Ureter (tissue), 1 donor: Measurements from ENCODE around the gene PARD3. TPM values are rescaled to one million over a fixed set of nuclear protein-coding genes. Genes with fewer than 3 reads are reported as not detected.

Experiments
- DNase-seq: peaks from one replicate; pipeline ENCODE4 v3.0.0-alpha.2; 2020; ENCODE audit warnings: low spot score
- total RNA-seq: library from RNA; stranded (reverse); gene quantifications from one replicate; pipeline ENCODE4 v1.2.4, GENCODE V29; 2023
- donor health status: DM: yes; HTN: yes; CAD: no.

PARD3 gene
- total RNA-seq, 1 donor from 2014 or later, result 73.5 TPM

DNA sequence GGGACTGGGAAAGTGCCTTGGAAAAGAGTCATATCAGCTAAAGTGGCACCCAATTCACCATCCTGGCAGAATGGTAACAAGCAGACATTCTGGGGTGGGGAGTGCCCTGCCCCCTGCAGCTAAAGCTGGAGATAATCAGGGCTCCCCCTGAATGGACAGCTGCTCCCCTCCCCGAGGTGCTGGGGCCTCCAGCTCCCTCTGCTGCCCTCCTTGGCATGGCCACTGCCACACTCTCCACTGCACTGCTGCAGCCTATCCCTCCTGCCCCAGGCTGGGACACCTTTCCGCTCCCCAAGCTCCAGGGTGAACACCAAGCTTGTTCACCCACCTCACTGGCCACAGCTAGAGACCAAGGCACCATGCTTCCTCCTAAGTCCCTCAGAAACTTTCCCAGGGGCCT is 9.8 kb upstream of the PARD3 start:
- no peak for DNase-seq

DNA sequence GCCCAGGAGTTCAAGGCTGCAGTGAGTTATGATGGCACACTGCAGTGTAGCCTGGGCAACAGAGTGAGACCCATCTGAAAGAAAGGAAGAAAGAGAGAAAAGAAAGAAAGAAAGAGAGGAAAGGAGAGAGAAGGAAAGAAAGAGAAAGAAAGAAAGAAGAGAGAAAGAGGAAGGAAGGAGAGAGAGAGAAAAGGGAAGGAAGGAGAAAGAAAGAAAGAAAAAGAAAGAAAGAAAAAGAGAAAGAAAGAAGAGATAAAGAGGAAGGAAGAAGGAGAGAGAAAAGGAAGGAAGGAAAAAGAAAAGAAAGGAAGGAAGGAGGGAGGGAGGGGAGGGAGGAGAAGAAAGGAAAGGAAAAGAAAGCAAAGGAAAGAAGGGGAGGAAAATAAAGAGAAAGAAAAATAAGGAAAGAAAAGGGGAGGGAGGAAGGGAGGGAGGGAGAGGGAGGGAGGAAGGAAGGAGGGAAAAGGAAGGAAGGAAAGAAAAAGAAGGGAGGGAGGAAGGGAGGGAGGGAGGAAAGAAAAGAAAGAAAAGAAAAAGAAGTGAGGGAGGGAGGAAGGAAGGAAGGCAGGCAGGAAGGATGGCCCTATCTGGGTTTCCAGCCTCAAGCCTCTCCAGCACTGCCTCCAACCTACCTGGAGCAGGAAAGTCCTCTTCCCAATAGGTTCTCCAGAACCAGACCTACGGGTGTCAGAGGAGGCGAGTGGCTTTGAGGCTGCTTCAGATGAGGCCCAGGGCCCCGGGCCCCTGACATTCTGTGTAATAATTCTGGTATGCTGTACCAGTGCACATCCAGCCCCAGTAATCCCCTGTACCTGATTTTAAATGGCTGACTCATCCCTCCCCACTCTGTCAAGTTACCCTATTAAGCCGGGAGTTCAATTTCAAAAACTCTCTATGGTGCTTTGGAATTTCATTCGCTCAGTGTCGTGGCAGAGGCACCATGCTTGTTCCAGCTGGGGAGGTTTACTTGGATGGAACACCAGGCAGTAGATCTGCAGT is 6.8 kb upstream of the PARD3 start:
- no peak for DNase-seq

DNA sequence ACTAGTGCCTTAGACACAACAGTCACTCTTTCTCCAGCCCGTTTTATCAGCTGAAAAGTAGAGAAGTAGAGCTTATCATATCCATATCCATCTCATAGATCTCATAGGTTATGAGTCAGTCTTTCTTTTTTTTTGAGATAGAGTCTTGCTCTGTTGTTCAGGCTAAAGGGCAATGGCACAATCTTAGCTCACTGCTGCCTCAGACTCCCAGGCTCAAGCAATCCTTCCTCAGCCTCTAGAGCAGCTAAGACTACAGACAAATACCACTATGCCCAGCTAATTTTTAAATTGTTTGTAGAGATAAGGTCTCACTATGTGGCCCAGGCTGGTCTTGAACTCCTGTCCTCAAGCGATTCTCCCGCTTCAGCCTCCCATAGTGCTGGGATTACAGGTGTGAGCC is 2.5 kb upstream of the PARD3 start:
- DNase-seq, result no peak

DNA sequence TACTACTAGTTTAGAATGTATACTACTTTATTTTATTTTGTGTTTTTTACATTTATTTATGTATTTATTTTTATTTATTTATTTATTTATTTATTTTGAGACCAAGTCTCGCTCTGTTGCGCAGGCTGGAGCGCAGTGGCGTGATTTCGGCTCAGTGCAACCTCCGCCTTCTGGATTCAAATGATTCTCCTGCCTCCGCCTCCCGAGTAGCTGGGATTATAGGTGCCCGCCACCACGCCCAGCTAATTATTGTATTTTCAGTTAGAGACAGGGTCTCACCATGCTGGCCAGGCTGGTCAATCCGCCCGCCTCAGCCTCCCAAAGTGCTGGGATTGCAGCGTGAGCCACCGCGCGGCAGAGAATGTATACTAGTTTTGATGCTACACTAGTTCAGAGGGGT is 2.0 kb upstream of the PARD3 start:
- DNase-seq, result no peak

DNA sequence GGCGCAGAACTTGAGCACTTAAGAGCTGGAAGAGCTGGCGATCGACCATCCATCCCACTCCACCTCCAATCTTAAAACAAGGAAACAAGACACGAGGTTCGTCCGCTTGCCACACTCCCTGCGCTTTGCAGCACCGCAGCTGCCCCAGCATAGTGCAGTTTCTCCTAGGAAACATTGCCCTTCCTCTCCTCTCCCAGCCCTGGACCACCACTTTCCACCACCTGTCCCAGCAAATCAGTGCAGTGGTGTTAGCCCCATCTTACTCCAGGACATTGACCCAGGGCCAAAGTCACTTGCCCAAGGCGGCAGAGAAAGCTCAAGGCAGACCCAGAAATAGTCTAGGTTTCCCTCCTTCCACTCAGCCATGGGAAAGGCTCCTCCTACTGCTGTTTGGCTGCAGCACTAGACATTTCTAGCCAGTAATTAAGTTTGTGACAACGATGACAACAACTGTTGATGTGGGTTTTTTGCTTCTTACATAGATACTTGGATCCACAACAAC is 1.5 kb upstream of the PARD3 start:
- no peak for DNase-seq

- DNase-seq, result no peak
These were observed 995 bp upstream of the PARD3 start for GRCh38 chr10:34816085-34816496.

DNA sequence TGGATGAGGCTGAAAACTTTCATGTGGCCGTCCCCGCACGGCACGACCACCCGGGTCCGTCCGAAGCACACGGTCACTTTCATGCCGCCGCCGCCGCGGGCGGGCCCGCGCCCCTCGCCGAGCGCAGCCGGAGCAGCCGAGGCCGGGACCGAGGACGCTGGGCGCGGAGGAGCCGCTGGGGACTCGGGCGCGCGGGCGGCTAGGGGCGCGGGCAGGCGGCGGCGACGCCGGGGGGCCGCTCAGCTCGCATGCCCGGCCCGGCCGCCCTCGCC is 247 bp downstream of the PARD3 start:
- DNase-seq, result no peak

GRCh38 chr10:34814223-34814912 is 728 bp downstream of the PARD3 start:
- peak; percentile 61 for DNase-seq

- no peak for DNase-seq
These were observed 1.4 kb downstream of the PARD3 start for GRCh38 chr10:34813626-34814222.

DNA sequence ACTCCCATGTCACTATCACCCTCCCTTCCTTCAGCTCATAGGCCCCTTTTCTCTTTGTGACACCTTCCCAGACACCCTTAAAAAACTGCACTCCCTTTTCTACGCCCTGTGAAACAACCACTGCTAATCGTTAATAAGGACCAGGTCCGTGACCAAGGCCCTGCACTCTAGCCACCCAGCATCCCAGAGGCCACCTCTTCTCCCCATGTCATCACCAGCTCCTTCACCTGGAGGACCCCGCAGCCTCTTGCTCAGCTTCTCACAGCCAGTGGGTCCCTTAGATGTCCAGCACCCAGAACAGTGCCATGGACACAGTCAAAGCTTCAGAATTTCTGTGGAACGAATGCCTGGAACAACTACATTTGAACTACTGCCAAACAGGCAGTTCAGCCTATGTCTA is 2.3 kb downstream of the PARD3 start:
- DNase-seq, result no peak

GRCh38 chr10:34811968-34812514 is 3.1 kb downstream of the PARD3 start:
- no peak for DNase-seq

GRCh38 chr10:34811126-34811967 is 3.7 kb downstream of the PARD3 start:
- DNase-seq, result no peak

DNA sequence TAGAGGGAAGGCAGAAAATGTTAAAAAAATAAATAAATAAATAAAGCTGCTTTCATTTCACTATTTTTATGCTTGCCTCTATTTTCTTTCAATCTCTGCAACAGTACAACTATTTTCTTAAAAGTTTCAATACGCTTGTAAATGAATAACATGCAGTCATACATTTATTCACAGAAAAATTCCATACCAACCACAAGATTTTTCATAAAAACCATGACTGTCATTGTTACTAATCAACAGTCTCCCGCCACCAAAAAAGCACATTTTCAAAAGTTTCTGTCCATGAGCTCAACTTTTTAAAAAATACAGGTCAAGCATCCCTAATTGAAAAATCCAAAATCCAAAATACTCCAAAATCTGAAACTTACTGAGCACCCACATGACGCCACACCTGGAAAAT is 5.3 kb downstream of the PARD3 start:
- no peak for DNase-seq

DNA sequence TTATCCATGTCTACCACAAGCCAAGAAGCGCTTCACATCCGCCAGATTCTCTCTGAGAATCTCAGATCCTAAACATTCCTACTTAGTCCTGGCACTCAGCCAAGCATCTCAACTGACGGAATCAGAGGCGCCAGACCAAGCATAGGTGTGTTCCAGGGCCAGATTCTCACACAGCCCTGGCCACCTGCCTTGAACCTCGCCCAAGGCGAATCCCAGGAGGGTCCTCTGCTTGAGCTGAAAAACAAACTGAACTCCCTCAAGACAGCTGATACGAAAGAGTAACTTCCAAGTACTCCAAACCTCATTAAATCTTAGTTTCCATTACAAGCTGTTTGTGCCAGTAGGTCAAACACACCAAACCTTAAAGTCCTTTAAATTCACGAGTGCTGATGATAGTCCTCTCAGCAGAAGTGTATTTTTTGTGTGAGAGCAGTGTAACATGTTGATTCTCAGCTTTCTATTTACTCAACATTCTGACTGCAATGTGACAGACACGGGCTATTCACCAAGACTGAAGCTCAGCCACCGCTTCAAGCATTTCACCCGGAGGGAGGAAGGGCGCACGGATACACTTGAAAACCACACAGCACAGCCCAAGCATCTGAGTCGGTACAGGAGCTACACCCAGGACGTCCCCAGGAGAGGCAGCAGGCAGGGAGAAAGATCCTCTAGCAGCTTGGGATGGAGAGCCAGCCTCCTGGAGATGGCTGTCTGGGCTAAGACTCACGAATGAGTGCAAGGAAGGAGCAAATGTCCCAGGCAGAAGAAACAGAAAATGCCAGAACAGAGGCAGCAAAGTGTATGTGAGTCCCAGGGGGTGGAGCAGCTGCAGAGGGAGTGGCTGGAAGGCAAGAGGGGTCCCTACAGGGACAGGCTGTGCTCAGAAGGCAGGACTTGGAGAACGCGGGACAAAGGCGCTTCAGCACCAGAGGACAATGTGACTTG is 6.0 kb downstream of the PARD3 start:
- DNase-seq, result no peak

DNA sequence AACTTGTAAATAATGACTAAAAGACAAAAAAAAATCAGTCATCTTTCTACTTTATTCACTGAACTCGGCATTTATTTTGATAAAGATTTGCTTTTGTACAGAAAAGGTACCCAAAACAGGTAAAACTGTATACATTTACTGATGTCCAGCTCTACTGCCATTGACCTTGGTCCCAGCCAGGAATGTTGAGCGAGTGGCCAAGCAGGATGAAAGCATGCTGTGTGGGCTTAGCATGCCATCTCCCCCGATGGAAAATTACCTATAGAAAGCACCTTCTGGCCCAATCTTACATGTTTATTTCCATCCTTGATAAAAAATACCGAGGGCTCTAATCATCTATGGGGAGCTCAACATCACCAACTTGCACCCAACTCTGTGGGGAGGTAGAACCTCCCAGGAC is 6.8 kb downstream of the PARD3 start:
- DNase-seq, result no peak

DNA sequence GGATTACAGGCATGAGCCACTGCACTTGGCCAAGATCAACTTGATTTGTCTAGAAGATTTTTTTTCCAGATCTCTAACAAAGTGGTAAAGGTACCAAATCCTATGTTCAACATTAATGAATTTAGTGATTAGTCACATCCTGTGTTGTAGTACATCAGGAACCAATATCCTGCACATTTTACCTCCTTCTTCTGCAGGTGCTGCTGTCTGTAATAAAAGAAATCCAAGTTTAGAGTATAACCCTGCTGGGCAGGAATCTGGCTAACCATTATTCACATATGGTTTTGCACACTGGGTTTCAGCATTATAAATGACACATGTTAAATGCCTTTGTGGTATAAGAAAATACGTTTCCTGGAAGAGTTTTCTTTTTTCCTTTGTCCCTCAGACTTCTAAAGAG is 10.8 kb downstream of the PARD3 start:
- no peak for DNase-seq

DNA sequence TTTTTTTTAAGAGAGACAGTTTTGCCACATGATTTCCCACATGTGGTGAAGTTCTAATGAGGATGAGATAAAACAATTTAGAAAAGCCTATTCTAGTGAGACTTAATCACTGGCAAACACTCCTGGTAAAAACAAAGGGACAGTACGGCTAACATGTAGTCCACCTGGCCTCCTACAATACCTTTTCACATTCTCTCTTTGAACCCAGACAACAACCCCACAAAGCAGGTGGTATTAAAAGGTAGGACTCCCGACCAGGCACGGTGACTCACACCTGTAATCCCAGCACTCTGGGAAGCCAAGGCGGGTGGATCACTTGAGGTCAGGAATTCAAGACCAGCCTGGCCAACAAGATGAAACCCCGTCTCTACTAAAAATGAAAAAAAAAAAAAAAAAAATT is 12.4 kb downstream of the PARD3 start:
- no peak for DNase-seq

DNA sequence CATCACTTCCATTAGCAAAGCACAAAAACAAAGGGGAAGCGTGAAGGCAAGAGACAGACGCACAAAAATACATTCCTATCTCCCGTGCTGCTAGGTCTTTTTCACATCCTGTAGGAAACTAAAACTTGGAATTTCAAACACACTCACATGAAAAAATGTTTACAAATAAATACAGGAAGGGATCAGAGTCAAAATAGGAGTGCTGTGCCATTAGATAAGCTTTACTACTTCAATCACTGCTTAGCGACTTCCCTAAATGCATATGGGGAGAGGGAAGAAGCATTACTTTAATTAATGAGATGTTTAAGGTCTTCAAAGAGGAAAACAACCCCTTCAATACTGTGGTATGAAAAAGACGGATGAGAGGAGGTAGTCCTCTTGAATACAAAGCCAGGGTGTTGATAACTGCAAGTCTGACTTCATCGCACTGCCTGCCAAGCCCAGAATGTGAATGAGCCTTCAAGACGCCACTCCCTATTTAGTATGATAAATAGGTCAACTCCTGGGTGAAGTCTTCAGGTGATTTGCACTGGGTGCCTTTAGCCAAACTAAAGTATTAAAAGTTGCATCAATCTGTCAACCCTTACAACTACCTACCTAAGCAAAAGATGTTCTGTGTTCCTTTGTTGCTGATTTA is 13.9 kb downstream of the PARD3 start:
- no peak for DNase-seq

GRCh38 chr10:34800624-34801023 is 14.5 kb downstream of the PARD3 start:
- DNase-seq, result no peak

DNA sequence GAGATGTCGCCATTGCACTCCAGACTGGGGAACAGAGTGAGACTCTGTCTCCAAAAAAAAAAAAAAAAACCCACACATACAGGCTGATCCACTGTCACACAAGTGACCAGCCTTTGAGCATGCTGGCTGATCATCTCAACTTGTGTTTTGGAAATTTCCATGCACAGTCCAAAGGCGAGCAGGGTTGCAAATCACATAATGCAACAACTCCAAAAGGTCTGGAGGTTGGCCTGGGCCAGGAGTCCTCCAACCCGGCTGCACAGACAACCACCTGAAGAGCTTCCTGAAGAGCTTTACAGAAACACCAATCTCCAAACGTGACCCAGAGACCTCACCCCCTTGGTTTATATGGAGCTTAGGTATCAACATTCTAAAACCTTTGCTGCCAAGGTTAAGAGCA is 16.4 kb downstream of the PARD3 start:
- DNase-seq, result no peak
